Lung microvascular endothelial cell (primary cell): Measurements from ENCODE around the gene ZFHX3. TPM values are rescaled to one million over a fixed set of nuclear protein-coding genes. Genes with fewer than 3 reads are reported as not detected.
A peak's percentile ranks its signal among the peaks of the same experiment; 100 is the strongest.

ENCODE experiments used
- DNase-seq, 2 donors: peaks; one replicate each; pipeline versions ENCODE4 v3.0.0 to v3.0.0-alpha.2; 2010; ENCODE audit warnings: low read depth in 2 of 2
- total RNA-seq: library from RNA; depleted of rRNA; stranded (reverse); fragments of >200 nt; gene quantifications from 2 replicates; pipeline ENCODE4 v1.2.1, GENCODE V29; 2014

Gene ZFHX3
- total RNA-seq, 1 donor from 2014 or later = 7.9 TPM

- no peak for DNase-seq
Measured at GRCh38 chr16:72833969-72834368, 214.0 kb downstream of the ZFHX3 start.

DNA sequence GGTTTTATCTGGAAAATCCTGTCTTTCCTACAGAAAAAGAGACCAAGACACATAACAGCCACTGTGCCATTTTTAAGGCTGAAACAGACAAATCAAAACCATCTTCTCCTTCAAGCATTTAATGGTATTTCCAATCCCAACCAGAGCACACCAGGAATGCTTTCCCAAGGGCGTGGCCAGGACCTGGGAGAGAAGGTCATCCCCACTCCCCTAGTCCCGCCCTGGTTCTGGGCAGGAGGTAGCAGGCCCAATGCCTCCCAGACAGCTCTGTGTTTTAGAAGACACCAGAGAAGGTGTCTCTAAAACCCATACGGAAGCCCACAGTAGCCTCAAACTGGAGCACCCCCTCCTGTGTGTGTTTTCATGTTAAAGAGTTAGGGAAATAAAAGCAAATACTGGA lies 214.4 kb downstream of the ZFHX3 start:
- DNase-seq = no peak

- peak; percentile 72 to 84 for DNase-seq
Measured at GRCh38 chr16:72832621-72833248, 215.2 kb downstream of the ZFHX3 start.

GRCh38 chr16:72829846-72830775 lies 217.8 kb downstream of the ZFHX3 start:
- DNase-seq = peak in 1 of 2 donors; percentile 19

- DNase-seq = no peak
Measured at GRCh38 chr16:72827866-72828265, 220.1 kb downstream of the ZFHX3 start.

DNA sequence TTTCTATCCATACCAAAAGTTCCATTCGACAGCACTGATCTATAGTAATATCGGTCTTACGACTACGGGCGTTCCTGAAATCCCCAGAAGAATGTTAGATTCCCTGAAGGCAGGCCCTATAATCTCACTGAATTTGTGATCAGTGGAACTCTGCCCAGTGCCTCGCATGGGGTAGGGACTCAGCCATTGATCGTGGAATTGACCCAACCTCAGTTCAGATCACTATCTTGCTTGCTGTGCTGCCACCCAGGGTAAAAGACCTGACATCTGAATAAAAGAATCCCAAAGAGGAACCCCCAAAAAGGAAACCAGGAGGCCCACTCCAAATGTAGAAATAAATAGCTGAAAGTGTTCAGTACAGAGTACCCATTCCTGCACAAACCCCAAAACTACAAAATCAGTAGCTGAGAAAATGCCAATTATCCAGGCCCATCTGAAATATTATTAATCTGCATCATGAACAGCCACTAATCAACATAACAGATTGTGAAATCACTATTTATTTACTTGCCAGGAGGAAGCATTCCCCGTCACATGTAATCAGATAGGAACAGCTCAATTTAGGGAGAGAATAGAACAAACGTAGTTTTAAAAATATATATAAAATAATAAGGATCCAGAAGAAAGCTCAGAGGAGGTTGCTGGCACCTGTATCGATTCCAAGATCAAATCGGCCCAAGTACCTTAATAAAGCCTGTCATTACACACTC lies 221.9 kb downstream of the ZFHX3 start:
- DNase-seq = no peak

GRCh38 chr16:72824761-72825160 lies 223.2 kb downstream of the ZFHX3 start:
- no peak for DNase-seq

GRCh38 chr16:72824027-72824426 lies 223.9 kb downstream of the ZFHX3 start:
- DNase-seq = no peak

GRCh38 chr16:72821185-72821950 lies 226.6 kb downstream of the ZFHX3 start:
- peak; percentile 11 to 95 for DNase-seq

DNA sequence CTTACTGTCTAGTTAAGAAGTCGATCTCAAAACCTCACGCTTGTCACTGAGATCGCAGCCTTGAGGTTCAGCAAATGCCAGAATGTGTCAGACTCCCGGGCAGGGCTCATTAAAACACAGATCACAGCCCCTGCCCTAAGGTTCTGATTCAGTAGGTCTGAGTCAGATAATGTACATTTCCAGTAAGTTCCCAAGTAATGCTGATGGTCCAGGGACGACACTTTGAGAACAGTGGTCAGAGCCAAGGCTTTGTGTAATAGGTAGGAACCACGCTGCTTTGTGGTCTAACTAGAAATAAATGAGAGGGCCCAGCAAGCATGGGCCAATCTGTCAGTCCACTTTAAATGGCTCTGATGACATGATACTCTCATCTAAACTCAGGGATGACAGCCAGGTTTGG lies 228.6 kb downstream of the ZFHX3 start:
- DNase-seq = no peak

- DNase-seq = peak in 1 of 2 donors; percentile 10
Measured at GRCh38 chr16:72818236-72818845, 229.6 kb downstream of the ZFHX3 start.

DNA sequence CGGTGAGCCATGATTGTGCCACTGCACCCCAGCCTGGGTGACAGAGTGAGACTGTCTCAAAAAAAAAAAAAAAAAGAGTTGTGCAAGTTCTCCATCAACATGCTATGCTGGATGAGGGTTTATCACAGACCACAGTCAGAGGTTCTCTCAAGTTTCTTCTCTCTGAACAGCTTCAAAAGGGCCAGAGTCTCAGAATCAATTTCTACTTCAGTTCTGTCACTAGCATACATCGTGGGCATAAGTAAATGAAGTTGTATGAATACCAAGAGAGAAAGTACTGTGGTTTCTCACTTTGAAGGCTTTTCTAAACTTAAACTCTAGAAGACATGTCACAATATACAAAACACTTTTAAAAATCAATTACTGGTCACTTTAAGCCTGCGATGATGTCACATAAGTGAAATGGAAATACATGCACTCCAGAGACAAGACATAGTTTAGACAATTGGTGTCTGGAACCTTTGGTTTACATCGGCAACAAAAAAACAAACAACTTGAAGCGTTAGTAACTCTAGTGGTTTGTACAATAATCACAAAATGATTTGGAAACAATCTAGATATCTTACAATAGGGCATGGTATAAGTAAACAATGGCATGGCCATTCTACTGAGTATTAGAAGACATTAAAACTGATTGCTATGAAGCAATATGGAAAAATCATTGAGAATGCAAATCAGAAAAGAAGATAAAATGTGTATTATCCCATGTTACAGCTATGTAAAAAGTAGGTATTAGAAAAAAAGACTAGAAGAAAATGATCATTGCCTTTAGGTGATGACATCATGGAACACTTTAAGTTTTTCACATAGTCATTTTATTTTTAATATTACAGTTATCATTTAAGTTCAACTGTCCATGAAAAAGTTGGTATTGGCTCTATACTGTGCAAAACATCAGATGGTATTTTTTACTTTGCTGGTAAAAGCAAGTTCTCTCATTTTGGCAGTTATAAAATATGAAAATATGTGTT lies 232.3 kb downstream of the ZFHX3 start:
- no peak for DNase-seq

- no peak for DNase-seq
Measured at GRCh38 chr16:72814226-72814625, 233.7 kb downstream of the ZFHX3 start.

DNA sequence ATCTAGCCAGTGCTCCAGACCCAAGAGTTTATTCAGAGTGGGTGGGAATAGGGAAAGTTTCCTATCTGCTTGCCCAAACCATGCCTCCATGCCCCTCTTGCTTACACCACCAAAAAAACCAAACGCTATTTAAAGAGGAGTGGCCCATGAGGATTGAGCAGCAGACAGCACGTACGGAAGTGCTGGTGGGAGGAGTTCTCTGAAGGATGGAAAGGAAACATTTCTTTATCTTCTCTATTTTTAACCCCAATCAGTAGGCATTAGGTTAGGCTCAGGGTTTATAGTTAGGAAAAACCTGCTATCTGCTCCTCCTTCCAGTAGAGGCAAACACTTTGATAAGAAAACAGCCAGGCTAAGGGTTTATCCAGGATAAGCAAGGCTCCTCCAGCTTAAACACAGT lies 235.3 kb downstream of the ZFHX3 start:
- no peak for DNase-seq

GRCh38 chr16:72811876-72812275 lies 236.1 kb downstream of the ZFHX3 start:
- no peak for DNase-seq

DNA sequence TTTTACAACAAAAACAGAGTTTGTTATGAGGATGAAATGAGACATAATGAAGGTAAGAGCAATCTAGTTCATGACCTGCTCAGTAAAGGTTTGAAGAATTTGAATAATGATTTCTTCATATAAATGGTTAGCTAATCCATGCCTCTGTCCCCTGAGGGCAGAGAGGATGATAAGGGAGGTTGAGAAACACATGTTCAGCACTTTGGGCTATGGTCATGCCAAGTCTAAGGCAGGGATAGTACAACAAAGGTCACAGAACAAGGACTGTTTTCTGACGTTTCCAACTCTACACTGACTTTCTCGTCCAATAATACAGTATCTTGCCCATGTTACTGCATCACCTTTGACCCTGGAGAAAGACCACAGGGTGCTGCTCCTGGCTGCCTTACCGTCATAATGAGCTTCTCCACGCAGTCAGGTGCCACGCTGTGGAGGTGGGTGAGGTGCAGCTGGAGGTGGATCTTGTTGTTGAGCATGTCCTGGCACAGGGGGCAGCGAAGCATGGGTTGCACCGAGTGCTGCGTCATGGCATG lies 236.7 kb downstream of the ZFHX3 start:
- DNase-seq = no peak

DNA sequence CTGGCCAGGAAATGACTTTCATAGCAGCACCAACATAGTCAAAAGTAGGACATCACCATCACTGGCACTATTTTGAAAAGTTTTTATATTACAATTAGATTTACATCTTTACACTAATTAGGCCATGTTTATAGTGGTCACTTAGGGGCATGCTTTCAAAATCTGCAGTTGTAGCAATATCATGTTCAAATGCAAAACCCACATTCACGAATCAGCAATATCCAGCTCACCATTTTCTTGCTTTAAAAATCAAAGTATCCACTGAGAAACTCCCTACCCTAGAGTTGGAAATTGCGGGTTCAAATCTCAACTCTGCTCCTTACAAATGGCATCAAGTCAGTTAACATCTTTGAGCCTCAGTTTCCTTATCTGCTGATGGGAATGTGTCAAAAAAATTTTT lies 237.4 kb downstream of the ZFHX3 start:
- DNase-seq = no peak

DNA sequence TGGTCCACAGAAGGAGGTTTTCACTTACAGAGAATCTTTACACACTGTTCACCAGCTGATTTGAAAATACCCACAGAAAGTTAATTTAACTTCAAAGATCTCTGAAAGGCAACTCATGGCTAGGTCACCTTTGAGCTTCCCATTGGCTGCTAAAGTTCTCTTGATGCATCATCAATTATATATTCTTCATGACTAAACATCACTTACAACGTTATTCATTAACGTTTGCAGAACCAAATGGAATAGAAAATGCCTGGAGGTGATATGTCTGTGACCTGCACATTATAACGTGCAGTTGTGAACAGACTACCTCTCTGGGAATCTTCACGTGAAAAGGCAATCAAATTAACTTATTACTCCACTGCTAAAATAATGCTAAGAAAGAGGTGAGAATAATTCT lies 238.5 kb downstream of the ZFHX3 start:
- no peak for DNase-seq

DNA sequence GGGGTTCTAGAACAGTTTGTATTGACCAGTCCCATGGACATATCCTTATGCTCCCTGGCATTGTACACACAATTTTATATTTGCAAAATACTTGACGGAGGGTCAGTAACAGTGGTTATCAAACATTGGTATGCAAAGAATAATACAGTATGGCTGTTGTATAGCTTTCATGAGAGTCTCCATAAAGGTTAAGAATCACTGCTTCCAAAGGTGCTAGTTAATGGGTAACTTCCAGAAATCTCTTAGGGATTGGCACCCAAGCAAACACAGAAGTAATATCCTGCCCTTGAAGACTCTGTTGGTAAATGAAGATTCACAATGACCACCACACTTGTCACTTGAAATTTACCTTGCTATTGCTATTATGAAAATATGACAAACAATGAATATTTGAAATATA lies 239.2 kb downstream of the ZFHX3 start:
- DNase-seq = no peak

DNA sequence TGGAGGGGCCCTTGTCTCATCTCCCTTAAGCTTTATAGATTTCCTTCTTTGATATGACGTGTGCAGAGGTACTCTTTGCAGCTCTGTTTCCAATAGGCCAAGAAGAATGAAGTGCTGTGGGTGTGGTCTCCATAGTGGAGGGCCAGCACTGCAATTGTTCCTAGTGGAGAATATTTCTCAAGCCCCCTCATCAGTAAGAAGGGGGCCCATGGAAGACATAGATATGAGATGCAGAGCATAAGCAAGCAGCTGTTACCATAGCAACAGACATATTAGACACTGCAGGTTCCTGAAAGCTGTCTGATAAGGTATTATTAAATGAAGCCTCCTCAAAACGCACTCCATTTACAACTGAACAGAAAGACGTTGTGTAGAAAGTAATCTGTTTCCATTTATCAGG lies 240.7 kb downstream of the ZFHX3 start:
- no peak for DNase-seq
